Measurements from ENCODE around the gene SCUBE1.

DNA sequence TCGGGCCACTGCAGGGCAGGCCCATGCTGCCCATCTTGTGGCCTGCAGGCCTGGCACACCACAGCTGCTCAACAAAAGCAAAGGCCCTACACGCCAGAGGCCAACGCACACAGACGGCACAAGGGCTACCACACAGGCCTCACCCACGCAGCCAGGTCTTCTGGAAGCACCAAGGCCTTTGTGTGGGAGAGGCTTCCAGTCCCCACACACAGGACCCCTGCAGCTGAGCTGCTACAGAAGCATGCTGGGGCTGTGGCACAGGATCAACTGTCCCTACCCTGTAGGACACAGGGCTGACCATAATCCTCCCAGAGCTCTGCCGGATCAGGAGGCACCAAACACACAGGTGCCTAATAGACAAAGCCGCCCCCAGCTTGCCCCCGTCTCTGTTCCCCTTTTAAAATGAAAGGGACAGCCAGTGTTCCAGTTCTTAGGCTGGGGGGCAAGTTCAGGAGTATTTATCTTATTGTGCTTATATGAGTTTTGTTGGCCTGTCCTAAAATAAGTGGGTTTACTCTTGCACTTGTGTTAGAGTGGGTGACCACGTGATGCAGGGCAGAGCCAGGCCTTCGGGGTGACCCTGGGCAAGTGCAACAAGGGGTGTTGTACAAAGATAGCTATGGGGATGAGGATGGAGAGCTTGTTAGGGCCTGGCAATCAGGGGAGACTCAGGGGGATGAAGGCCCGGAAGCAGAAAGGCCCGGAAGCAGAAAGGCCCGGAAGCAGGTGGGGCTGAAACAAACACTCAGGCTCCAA lies 161.7 kb downstream of the SCUBE1 start:
- TF ChIP-seq, protein P1, sequence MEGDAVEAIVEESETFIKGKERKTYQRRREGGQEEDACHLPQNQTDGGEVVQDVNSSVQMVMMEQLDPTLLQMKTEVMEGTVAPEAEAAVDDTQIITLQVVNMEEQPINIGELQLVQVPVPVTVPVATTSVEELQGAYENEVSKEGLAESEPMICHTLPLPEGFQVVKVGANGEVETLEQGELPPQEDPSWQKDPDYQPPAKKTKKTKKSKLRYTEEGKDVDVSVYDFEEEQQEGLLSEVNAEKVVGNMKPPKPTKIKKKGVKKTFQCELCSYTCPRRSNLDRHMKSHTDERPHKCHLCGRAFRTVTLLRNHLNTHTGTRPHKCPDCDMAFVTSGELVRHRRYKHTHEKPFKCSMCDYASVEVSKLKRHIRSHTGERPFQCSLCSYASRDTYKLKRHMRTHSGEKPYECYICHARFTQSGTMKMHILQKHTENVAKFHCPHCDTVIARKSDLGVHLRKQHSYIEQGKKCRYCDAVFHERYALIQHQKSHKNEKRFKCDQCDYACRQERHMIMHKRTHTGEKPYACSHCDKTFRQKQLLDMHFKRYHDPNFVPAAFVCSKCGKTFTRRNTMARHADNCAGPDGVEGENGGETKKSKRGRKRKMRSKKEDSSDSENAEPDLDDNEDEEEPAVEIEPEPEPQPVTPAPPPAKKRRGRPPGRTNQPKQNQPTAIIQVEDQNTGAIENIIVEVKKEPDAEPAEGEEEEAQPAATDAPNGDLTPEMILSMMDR (IDR thresholded peaks at IDR 0.05), result no peak
- no peak for TF ChIP-seq POLR2A (IDR thresholded peaks at IDR 0.05; ENCODE audit: low read depth)
- no peak for TF ChIP-seq POLR2AphosphoS5 (IDR thresholded peaks at IDR 0.05)
